ENCODE measurements around the gene COX6A2. TPM values are rescaled to one million over a fixed set of nuclear protein-coding genes. Genes with fewer than 3 reads are reported as not detected.

COX6A2 gene
- total and polyA plus RNA-seq, 2 donors (not counting 1 experiment from before 2014, with no cell fraction given): not detected

GRCh38 chr16:31429314-31429713 lies 1.2 kb upstream of the COX6A2 start:
- H3K27ac ChIP-seq (ENCODE audit: insufficient read depth, low read length): no peak overlapping the region
- no peaks in the 10 kb centered on the region for H3K9me3 ChIP-seq (ENCODE audit: control insufficient read depth, insufficient read depth, low read depth, low read length)
- H2AFZ ChIP-seq (ENCODE audit: low read length): no peak overlapping the region

GRCh38 chr16:31428638-31429247 lies 583 bp upstream of the COX6A2 start:
- TF ChIP-seq CTCF (conservative IDR thresholded peaks at IDR 0.05 in 1 of 2, IDR thresholded peaks at IDR 0.05 in 1 of 2; ENCODE audit: low read depth in 1 of 2, low read length in 2 of 2) (no peak), EZH2 (IDR thresholded peaks at IDR 0.05; ENCODE audit: low read length, missing control alignments) (no peak)
- DNase-seq (ENCODE audit: low read depth in 2 of 2): no peak
- H3K27me3 ChIP-seq (ENCODE audit: control insufficient read depth, insufficient read depth, low read length): no peaks in the 10 kb centered on the region
- no peaks in the 10 kb centered on the region for H3K36me3 ChIP-seq (ENCODE audit: control insufficient read depth, insufficient read depth, low read length)
- no peak overlapping the region for H3K4me3 ChIP-seq (replicated peaks in 1 of 4; ENCODE audit: control extremely low read depth in 1 of 4, insufficient read depth in 1 of 4, low read depth in 3 of 4, low read length in 4 of 4)
- H4K20me1 ChIP-seq (ENCODE audit: control insufficient read depth, extremely low read depth, insufficient read depth, low read length): no peaks in the 10 kb centered on the region
- no peaks in the 10 kb centered on the region for H3K79me2 ChIP-seq (ENCODE audit: control insufficient read depth, insufficient read depth, low read length)
- no peak overlapping the region for H3K4me2 ChIP-seq (ENCODE audit: extremely low read depth, insufficient read depth, low read length)
- H3K9ac ChIP-seq (ENCODE audit: insufficient read depth, low read length): no peak overlapping the region
- H3K27ac ChIP-seq (ENCODE audit: insufficient read depth, low read length): no peak overlapping the region
- no peaks in the 10 kb centered on the region for H3K9me3 ChIP-seq (ENCODE audit: control insufficient read depth, insufficient read depth, low read depth, low read length)
- H2AFZ ChIP-seq (ENCODE audit: low read length): no peak overlapping the region
- no peaks in the 10 kb centered on the region for H3K4me1 ChIP-seq (ENCODE audit: control insufficient read depth, extremely low read depth, insufficient read depth, low read length)

More at GRCh38 chr16:31429314-31429713, 1.2 kb upstream of the COX6A2 start:
- TF ChIP-seq EZH2 (IDR thresholded peaks at IDR 0.05; ENCODE audit: low read length, missing control alignments) (no peak), CTCF (conservative IDR thresholded peaks at IDR 0.05 in 1 of 2, IDR thresholded peaks at IDR 0.05 in 1 of 2; ENCODE audit: low read depth in 1 of 2, low read length in 2 of 2) (no peak)
- Histone ChIP-seq H3K4me3 (replicated peaks in 1 of 4; ENCODE audit: control extremely low read depth in 1 of 4, insufficient read depth in 1 of 4, low read depth in 3 of 4, low read length in 4 of 4) (no peak overlapping the region), H4K20me1 (ENCODE audit: control insufficient read depth, extremely low read depth, insufficient read depth, low read length) (no peaks in the 10 kb centered on the region), H3K27me3 (ENCODE audit: control insufficient read depth, insufficient read depth, low read length) (no peaks in the 10 kb centered on the region), H3K9ac (ENCODE audit: insufficient read depth, low read length) (no peak overlapping the region), H3K79me2 (ENCODE audit: control insufficient read depth, insufficient read depth, low read length) (no peaks in the 10 kb centered on the region), H3K4me1 (ENCODE audit: control insufficient read depth, extremely low read depth, insufficient read depth, low read length) (no peaks in the 10 kb centered on the region), H3K36me3 (ENCODE audit: control insufficient read depth, insufficient read depth, low read length) (no peaks in the 10 kb centered on the region), H3K4me2 (ENCODE audit: extremely low read depth, insufficient read depth, low read length) (no peak overlapping the region)
- no peak for DNase-seq (ENCODE audit: low read depth in 2 of 2)

DNA sequence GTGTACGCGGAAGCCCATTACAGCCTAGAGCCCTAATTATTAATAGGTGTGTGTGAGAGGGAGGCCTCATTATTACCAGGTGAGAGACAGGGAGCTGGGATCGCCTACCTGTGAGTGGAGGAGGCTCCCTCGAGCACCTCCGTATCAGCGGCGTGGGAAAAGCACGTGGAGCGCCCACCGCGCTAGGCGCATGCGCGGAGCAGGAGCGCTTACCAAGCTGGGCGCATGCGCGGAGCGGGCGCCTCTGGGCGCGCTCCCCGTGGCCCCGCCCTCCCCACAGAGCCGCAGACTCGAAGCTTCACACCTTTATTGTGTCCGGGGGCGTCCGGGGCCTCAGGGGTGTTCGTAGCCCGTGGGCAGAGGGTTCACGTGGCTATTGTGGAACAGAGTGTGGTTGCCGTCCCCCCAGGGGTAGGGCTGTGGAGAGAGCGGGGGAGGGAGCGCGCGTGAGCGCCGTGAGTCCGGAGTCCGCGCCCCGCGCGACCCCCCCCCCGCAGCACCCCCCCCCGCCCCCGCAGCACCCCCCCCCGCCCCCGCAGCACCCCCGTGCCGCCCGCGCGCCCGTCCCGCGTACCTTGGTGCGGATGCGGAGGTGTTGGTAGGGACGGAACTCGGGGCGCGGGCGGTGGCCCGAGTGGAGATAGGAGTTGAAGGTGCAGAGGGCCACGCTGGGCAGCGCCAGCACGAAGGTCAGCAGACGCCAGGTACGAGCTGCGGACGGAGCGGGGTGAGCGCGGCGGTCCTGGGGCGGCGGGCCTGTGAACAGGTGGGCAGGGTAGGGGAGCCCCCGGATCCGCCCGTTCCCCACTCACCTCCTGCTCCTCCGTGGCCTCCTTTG lies 500 bp downstream of the COX6A2 start:
- Histone ChIP-seq H3K36me3 (ENCODE audit: control insufficient read depth, insufficient read depth, low read length) (no peaks in the 10 kb centered on the region), H3K79me2 (ENCODE audit: control insufficient read depth, insufficient read depth, low read length) (no peaks in the 10 kb centered on the region), H2AFZ (ENCODE audit: low read length) (no peak overlapping the region), H3K27me3 (ENCODE audit: control insufficient read depth, insufficient read depth, low read length) (no peaks in the 10 kb centered on the region), H3K4me1 (ENCODE audit: control insufficient read depth, extremely low read depth, insufficient read depth, low read length) (no peaks in the 10 kb centered on the region), H3K9ac (ENCODE audit: insufficient read depth, low read length) (no peak overlapping the region), H3K9me3 (ENCODE audit: control insufficient read depth, insufficient read depth, low read depth, low read length) (no peaks in the 10 kb centered on the region), H3K4me3 (replicated peaks in 1 of 4; ENCODE audit: control extremely low read depth in 1 of 4, insufficient read depth in 1 of 4, low read depth in 3 of 4, low read length in 4 of 4) (peak overlapping the region in 1 of 4 experiments; percentile 33), H3K27ac (ENCODE audit: insufficient read depth, low read length) (no peak overlapping the region), H4K20me1 (ENCODE audit: control insufficient read depth, extremely low read depth, insufficient read depth, low read length) (no peaks in the 10 kb centered on the region), H3K4me2 (ENCODE audit: extremely low read depth, insufficient read depth, low read length) (no peak overlapping the region)
- peak in 1 of 2 donors; percentile 28 for DNase-seq (ENCODE audit: low read depth in 2 of 2)
- no peak for TF ChIP-seq CTCF (conservative IDR thresholded peaks at IDR 0.05 in 1 of 2, IDR thresholded peaks at IDR 0.05 in 1 of 2; ENCODE audit: low read depth in 1 of 2, low read length in 2 of 2)
- TF ChIP-seq EZH2 (IDR thresholded peaks at IDR 0.05; ENCODE audit: low read length, missing control alignments): no peak

Measured in fibroblast of lung (primary cell).